B cell (primary cell): ENCODE results near the gene MPHOSPH8.

Experiments
- EZH2 ChIP-seq: IDR thresholded peaks from 2 replicates; pipeline ENCODE4 v1.6.1; 2012; ENCODE audit warnings: borderline replicate concordance, low read depth, mild to moderate bottlenecking, moderate library complexity, low read length; ENCODE audit not compliant: insufficient read depth, poor library complexity, severe bottlenecking
- TF ChIP-seq, protein P1 (sequence below): fragments of 200-600 bp; IDR thresholded peaks from one replicate; pipeline ENCODE4 v1.8.0; 2022; ENCODE audit warnings: antibody characterized with exemption, mild to moderate bottlenecking

DNA sequence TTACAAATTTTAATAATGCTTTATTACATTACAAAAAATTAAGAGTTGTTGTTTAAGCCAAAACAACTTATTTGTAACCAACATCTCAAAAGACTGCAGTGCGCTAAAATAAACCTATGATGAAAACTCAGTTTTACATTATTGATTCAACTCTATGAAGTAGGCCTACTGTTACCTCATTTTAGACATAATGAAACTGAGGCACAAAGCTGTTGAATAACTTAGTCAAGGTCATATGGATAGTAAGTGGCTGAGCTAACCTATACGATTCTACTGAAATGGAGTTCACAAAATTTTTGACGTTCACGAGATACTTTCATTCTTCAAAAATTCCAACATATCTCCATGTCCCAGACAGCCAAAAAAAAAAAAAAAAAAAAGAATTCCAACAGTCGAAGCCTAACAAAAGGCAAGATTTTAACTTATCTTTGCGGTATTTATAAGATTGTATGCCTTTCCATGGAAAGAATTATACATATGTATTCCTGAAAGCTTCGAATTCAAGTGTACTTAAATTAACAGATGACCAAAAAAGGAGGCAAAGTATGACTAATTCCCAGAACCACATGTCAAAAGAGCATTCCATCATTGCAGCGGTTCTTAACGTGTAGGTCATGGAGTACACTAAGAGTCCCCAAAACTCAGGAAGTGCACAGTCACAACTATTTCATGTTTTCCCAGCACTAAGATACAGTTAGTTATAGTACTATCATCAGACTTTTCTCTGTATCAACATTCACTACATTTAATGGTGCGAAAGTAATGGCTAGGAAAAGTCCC, 79.9 kb downstream of the MPHOSPH8 start:
- TF ChIP-seq, protein P1, sequence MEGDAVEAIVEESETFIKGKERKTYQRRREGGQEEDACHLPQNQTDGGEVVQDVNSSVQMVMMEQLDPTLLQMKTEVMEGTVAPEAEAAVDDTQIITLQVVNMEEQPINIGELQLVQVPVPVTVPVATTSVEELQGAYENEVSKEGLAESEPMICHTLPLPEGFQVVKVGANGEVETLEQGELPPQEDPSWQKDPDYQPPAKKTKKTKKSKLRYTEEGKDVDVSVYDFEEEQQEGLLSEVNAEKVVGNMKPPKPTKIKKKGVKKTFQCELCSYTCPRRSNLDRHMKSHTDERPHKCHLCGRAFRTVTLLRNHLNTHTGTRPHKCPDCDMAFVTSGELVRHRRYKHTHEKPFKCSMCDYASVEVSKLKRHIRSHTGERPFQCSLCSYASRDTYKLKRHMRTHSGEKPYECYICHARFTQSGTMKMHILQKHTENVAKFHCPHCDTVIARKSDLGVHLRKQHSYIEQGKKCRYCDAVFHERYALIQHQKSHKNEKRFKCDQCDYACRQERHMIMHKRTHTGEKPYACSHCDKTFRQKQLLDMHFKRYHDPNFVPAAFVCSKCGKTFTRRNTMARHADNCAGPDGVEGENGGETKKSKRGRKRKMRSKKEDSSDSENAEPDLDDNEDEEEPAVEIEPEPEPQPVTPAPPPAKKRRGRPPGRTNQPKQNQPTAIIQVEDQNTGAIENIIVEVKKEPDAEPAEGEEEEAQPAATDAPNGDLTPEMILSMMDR, result no peak
- TF ChIP-seq EZH2, result no peak
